Measurements from ENCODE around the gene GALNT2.

Gene GALNT2

GRCh38 chr1:230170622-230171021 lies 103.6 kb downstream of the GALNT2 start:
- Histone ChIP-seq H2AFZ (no peak overlapping the region), H3K27ac (no peak overlapping the region)

GRCh38 chr1:230171356-230172015 lies 104.4 kb downstream of the GALNT2 start:
- H3K4me3 ChIP-seq (ENCODE audit: low read depth, low read length): no peak overlapping the region
- H3K79me2 ChIP-seq: peaks cover 6% of the 10 kb centered on the region
- H3K4me1 ChIP-seq: no peaks in the 10 kb centered on the region
- H3K9me3 ChIP-seq (ENCODE audit: control insufficient read depth, low read length): no peaks in the 10 kb centered on the region
- H3K9ac ChIP-seq: no peak overlapping the region
- H3K4me2 ChIP-seq (ENCODE audit: low read length): no peak overlapping the region
- no peak overlapping the region for H2AFZ ChIP-seq
- H3K27me3 ChIP-seq (ENCODE audit: control insufficient read depth, insufficient read depth, low read length): no peaks in the 10 kb centered on the region
- no peaks in the 10 kb centered on the region for H3K36me3 ChIP-seq (ENCODE audit: control insufficient read depth, insufficient read depth, low read length)
- TF ChIP-seq CTCF (IDR thresholded peaks at IDR 0.05): no peak
- H3K27ac ChIP-seq: no peak overlapping the region

More at GRCh38 chr1:230170622-230171021, 103.6 kb downstream of the GALNT2 start:
- Histone ChIP-seq H3K27me3 (ENCODE audit: control insufficient read depth, insufficient read depth, low read length) (no peaks in the 10 kb centered on the region), H3K4me2 (ENCODE audit: low read length) (no peak overlapping the region), H3K4me1 (no peaks in the 10 kb centered on the region), H3K9me3 (ENCODE audit: control insufficient read depth, low read length) (no peaks in the 10 kb centered on the region), H3K4me3 (ENCODE audit: low read depth, low read length) (no peak overlapping the region), H3K36me3 (ENCODE audit: control insufficient read depth, insufficient read depth, low read length) (no peaks in the 10 kb centered on the region), H3K79me2 (peaks cover 6% of the 10 kb centered on the region), H3K9ac (no peak overlapping the region)
- no peak for TF ChIP-seq CTCF (IDR thresholded peaks at IDR 0.05)

GRCh38 chr1:230172016-230172537 lies 105.0 kb downstream of the GALNT2 start:
- no peak for TF ChIP-seq CTCF (IDR thresholded peaks at IDR 0.05)
- Histone ChIP-seq H3K36me3 (ENCODE audit: control insufficient read depth, insufficient read depth, low read length) (no peaks in the 10 kb centered on the region), H3K9me3 (ENCODE audit: control insufficient read depth, low read length) (no peaks in the 10 kb centered on the region), H2AFZ (no peak overlapping the region), H3K4me2 (ENCODE audit: low read length) (no peak overlapping the region), H3K27me3 (ENCODE audit: control insufficient read depth, insufficient read depth, low read length) (no peaks in the 10 kb centered on the region), H3K27ac (no peak overlapping the region), H3K4me1 (no peaks in the 10 kb centered on the region), H3K9ac (no peak overlapping the region), H3K4me3 (ENCODE audit: low read depth, low read length) (no peak overlapping the region), H3K79me2 (peaks cover 3% of the 10 kb centered on the region)

- H3K4me3 ChIP-seq (ENCODE audit: low read depth, low read length): no peak overlapping the region
- H3K9ac ChIP-seq: no peak overlapping the region
- TF ChIP-seq CTCF (IDR thresholded peaks at IDR 0.05): no peak
- no peak overlapping the region for H3K4me2 ChIP-seq (ENCODE audit: low read length)
- no peaks in the 10 kb centered on the region for H3K27me3 ChIP-seq (ENCODE audit: control insufficient read depth, insufficient read depth, low read length)
- no peaks in the 10 kb centered on the region for H3K9me3 ChIP-seq (ENCODE audit: control insufficient read depth, low read length)
- no peak overlapping the region for H2AFZ ChIP-seq
- no peaks in the 10 kb centered on the region for H3K36me3 ChIP-seq (ENCODE audit: control insufficient read depth, insufficient read depth, low read length)
- H3K27ac ChIP-seq: no peak overlapping the region
- H3K79me2 ChIP-seq: no peaks in the 10 kb centered on the region
- H3K4me1 ChIP-seq: no peaks in the 10 kb centered on the region
Observed at GRCh38 chr1:230173187-230173975, 106.3 kb downstream of the GALNT2 start.

Data from parathyroid adenoma (tissue), 2 donors.